Spleen (tissue), 11 donors: Measurements from ENCODE around the gene DENND1A. TPM values are rescaled to one million over a fixed set of nuclear protein-coding genes. Genes with fewer than 3 reads are reported as not detected.

Experiments used
- DNase-seq: peaks from one replicate; pipeline ENCODE4 v3.0.0-alpha.2; 2020
- H3K27ac ChIP-seq, 8 donors: fragments of 200-600 bp; sonication (generic) in 7 of 8; 1 replicate in 4 of 8; 2 replicates in 4 of 8; pipeline versions ENCODE4 v1.5.0 to v1.8.0; 2016 to 2021; ENCODE audit warnings: inconsistent platforms in 4 of 8, mild to moderate bottlenecking in 4 of 8, moderate library complexity in 1 of 8
- H3K27me3 ChIP-seq, 7 donors: fragments of 200-600 bp; sonication (generic) in 6 of 7; replicated peaks in 1 of 7; 1 replicate in 4 of 7; 2 replicates in 3 of 7; pipeline versions ENCODE4 v1.5.0 to v1.8.0; 2016 to 2021; ENCODE audit warnings: inconsistent platforms in 3 of 7, mild to moderate bottlenecking in 1 of 7
- H3K36me3 ChIP-seq, 6 donors: fragments of 200-600 bp; sonication (generic) in 5 of 6; 1 replicate in 4 of 6; 2 replicates in 2 of 6; pipeline versions ENCODE4 v1.5.0 to v1.8.0; 2016 to 2021; ENCODE audit warnings: inconsistent platforms in 2 of 6
- H3K4me1 ChIP-seq, 6 donors: fragments of 200-600 bp; sonication (generic) in 5 of 6; 1 replicate in 3 of 6; 2 replicates in 3 of 6; pipeline versions ENCODE4 v1.5.0 to v1.8.0; 2016 to 2021; ENCODE audit warnings: inconsistent platforms in 3 of 6
- H3K4me3 ChIP-seq, 8 donors: fragments of 200-600 bp; sonication (generic) in 7 of 8; 1 replicate in 4 of 8; 2 replicates in 4 of 8; pipeline versions ENCODE4 v1.5.0 to v1.8.0; 2016 to 2021; ENCODE audit warnings: inconsistent platforms in 4 of 8, mild to moderate bottlenecking in 4 of 8, moderate library complexity in 2 of 8
- H3K9me3 ChIP-seq, 8 donors: fragments of 200-600 bp; sonication (generic) in 7 of 8; 1 replicate in 4 of 8; 2 replicates in 4 of 8; pipeline versions ENCODE4 v1.5.0 to v1.8.0; 2016 to 2021; ENCODE audit warnings: inconsistent platforms in 4 of 8
- CTCF ChIP-seq, 11 experiments: fragments of 200-600 bp in 7 of 11; fragments of 450-650 bp in 4 of 11; sonication (generic) in 4 of 11; IDR thresholded peaks in 8 of 11; conservative IDR thresholded peaks in 3 of 11; 1 replicate in 7 of 11; 2 replicates in 4 of 11; pipeline versions ENCODE4 v1.4.0 to v1.8.0; 2016 to 2021; ENCODE audit warnings: antibody characterized with exemption in 11 of 11, inconsistent platforms in 4 of 11, mild to moderate bottlenecking in 1 of 11
- POLR2A ChIP-seq, 3 donors: fragments of 450-650 bp; IDR thresholded peaks; one replicate each; pipeline ENCODE4 v1.5.1; 2017; ENCODE audit warnings: antibody characterized with exemption in 3 of 3, mild to moderate bottlenecking in 1 of 3
- POLR2AphosphoS5 ChIP-seq, 3 donors: sonication (generic); formaldehyde crosslinking; IDR thresholded peaks; one replicate each; pipeline ENCODE4 v1.5.1; 2017; ENCODE audit warnings: antibody characterized with exemption in 3 of 3
- WGBS, 5 donors: extraction: QIAGEN DNeasy Blood & Tissue Kit in 3 of 5; methylation state at CpG; one replicate each; pipeline versions ENCODE4 v1.1.5 to v1.1.7; 2013 to 2018; 5-methylcytosine and 5-hydroxymethylcytosine counted together
- intact Hi-C: fragments of 100-400 bp; cut with DNase I; formaldehyde crosslinking; loops from one replicate; pipeline ENCODE4 v1.15.0; 2023; ENCODE audit warnings: low total_unique reads
- polyA plus RNA-seq, 3 donors: library from polyadenylated mRNA; stranded (reverse); fragments of 200-250 nt; gene quantifications; one replicate each; pipeline ENCODE4 v1.2.1, GENCODE V29; 2013
- total RNA-seq, 7 donors: library from RNA; depleted of rRNA in 3 of 7; stranded (reverse); fragments of >200 nt in 3 of 7; fragmentation: NEBNext Ultra II Directional in 4 of 7; extraction: Animal tissue kit (Norgen Biotek cat#: 25700) in 4 of 7; gene quantifications; one replicate each; pipeline versions ENCODE4 v1.1.0 to v1.2.1, GENCODE V29; 2016 to 2021
- donor health status: healthy with polysubstance abuse.
- donor health status: DM: no; HTN: no; CAD: no; lungs with moderate emphysema.
- donor health status: DM: no; HTN: no; CAD: no.
- donor health status: Bipolar disorder and iron deficiency.
- donor health status: healthy.
- donor health status: DM: no; HTN: no; CAD: no.
- donor health status: DM: yes; HTN: yes; CAD: no.

The DENND1A gene
- total and polyA plus RNA-seq, 10 donors = 5.4 to 59.3 (median 48.8) TPM

GRCh38 chr9:123541411-123541810, 388.5 kb downstream of the DENND1A start:
- no peak overlapping the region for H3K4me3 ChIP-seq
- H3K4me1 ChIP-seq = peaks cover 0 to 26% (median 7%) of the 10 kb centered on the region in 6 donors
- H3K27me3 ChIP-seq = no peaks in the 10 kb centered on the region
- H3K9me3 ChIP-seq = no peaks in the 10 kb centered on the region
- WGBS, 5 donors = 87 to 96% (median 91%) methylated on average over 5 of the region's 5 CpGs
- H3K36me3 ChIP-seq = no peaks in the 10 kb centered on the region
- no peak for DNase-seq
- intact Hi-C loops = loop anchor here (5.0 kb wide), 1 partner anchor 501 kb away; no protein-coding TSS in a partner anchor
- TF ChIP-seq CTCF (IDR thresholded peaks at IDR 0.05 in 8 of 11, conservative IDR thresholded peaks at IDR 0.05 in 3 of 11) (no peak), POLR2A (IDR thresholded peaks at IDR 0.05) (no peak), POLR2AphosphoS5 (IDR thresholded peaks at IDR 0.05) (no peak)
- no peak overlapping the region for H3K27ac ChIP-seq

GRCh38 chr9:123540457-123540856, 389.5 kb downstream of the DENND1A start:
- intact Hi-C loops = loop anchor here (5.0 kb wide), 1 partner anchor 502 kb away; no protein-coding TSS in a partner anchor
- Histone ChIP-seq H3K4me3 (no peak overlapping the region), H3K36me3 (peaks cover 0 to 2% (median 0%) of the 10 kb centered on the region in 6 donors), H3K4me1 (peaks cover 0 to 32% (median 7%) of the 10 kb centered on the region in 6 donors), H3K27ac (no peak overlapping the region), H3K27me3 (no peaks in the 10 kb centered on the region), H3K9me3 (no peaks in the 10 kb centered on the region)
- no peak for TF ChIP-seq POLR2AphosphoS5 (IDR thresholded peaks at IDR 0.05)
- no peak for TF ChIP-seq POLR2A (IDR thresholded peaks at IDR 0.05)
- TF ChIP-seq CTCF (IDR thresholded peaks at IDR 0.05 in 8 of 11, conservative IDR thresholded peaks at IDR 0.05 in 3 of 11) = no peak
- WGBS, 5 donors = 67 to 86% (median 78%) methylated on average over 3 of the region's 3 CpGs
- no peak for DNase-seq

GRCh38 chr9:123537809-123538208, 392.1 kb downstream of the DENND1A start:
- Histone ChIP-seq H3K27me3 (no peaks in the 10 kb centered on the region), H3K27ac (no peak overlapping the region), H3K36me3 (peaks cover 0 to 22% (median 0%) of the 10 kb centered on the region in 6 donors), H3K9me3 (no peaks in the 10 kb centered on the region), H3K4me3 (no peak overlapping the region), H3K4me1 (peaks cover 0 to 19% (median 0%) of the 10 kb centered on the region in 6 donors)
- DNase-seq = no peak
- WGBS, 5 donors = 76 to 88% (median 82%) methylated on average over 3 of the region's 3 CpGs
- intact Hi-C loops = no loop called here
- no peak for TF ChIP-seq POLR2AphosphoS5 (IDR thresholded peaks at IDR 0.05)
- no peak for TF ChIP-seq POLR2A (IDR thresholded peaks at IDR 0.05)
- no peak for TF ChIP-seq CTCF (IDR thresholded peaks at IDR 0.05 in 8 of 11, conservative IDR thresholded peaks at IDR 0.05 in 3 of 11)

- DNase-seq = no peak
- Histone ChIP-seq H3K9me3 (no peaks in the 10 kb centered on the region), H3K4me1 (peaks cover 0 to 15% (median 0%) of the 10 kb centered on the region in 6 donors), H3K4me3 (no peak overlapping the region), H3K27ac (peak overlapping the region in 1 of 8 donors; percentile 16), H3K36me3 (peaks cover 0 to 31% (median 0%) of the 10 kb centered on the region in 6 donors), H3K27me3 (no peaks in the 10 kb centered on the region)
- intact Hi-C loops = no loop called here
- WGBS, 5 donors = 73 to 81% (median 74%) methylated on average over 6 of the region's 6 CpGs
- TF ChIP-seq POLR2A (IDR thresholded peaks at IDR 0.05) (no peak), CTCF (IDR thresholded peaks at IDR 0.05 in 8 of 11, conservative IDR thresholded peaks at IDR 0.05 in 3 of 11) (no peak), POLR2AphosphoS5 (IDR thresholded peaks at IDR 0.05) (no peak)
Measured at GRCh38 chr9:123536455-123536868, 393.5 kb downstream of the DENND1A start.
